Stomach (tissue), 9 donors: ENCODE measurements around the gene COL27A1. TPM values are rescaled to one million over a fixed set of nuclear protein-coding genes. Genes with fewer than 3 reads are reported as not detected.

Experiments
- DNase-seq, 2 donors: peaks; one replicate each; pipeline versions ENCODE4 v3.0.0 to v3.0.0-alpha.2; 2013 to 2019
- H3K27ac ChIP-seq, 5 donors: fragments of 200-600 bp in 4 of 5; sonication (generic) in 4 of 5; one replicate each; pipeline ENCODE4 v1.5.1; 2013 to 2019; ENCODE audit warnings: mild to moderate bottlenecking in 1 of 5, moderate library complexity in 1 of 5
- H3K27me3 ChIP-seq, 3 donors: fragments of 200-600 bp; sonication (generic); one replicate each; pipeline ENCODE4 v1.5.1; 2017 to 2019; ENCODE audit warnings: mixed run types in 1 of 3
- H3K36me3 ChIP-seq, 4 donors: fragments of 200-600 bp; sonication (generic); 1 replicate in 3 of 4; 2 replicates in 1 of 4; pipeline ENCODE4 v1.5.1; 2016 to 2019
- H3K4me1 ChIP-seq, 4 donors: fragments of 200-600 bp; sonication (generic); one replicate each; pipeline ENCODE4 v1.5.1; 2016 to 2019
- H3K4me3 ChIP-seq, 4 donors: fragments of 200-600 bp; sonication (generic) in 3 of 4; one replicate each; pipeline ENCODE4 v1.5.1; 2016 to 2019; ENCODE audit warnings: mild to moderate bottlenecking in 1 of 4
- H3K9me3 ChIP-seq, 4 donors: fragments of 200-600 bp; sonication (generic); one replicate each; pipeline ENCODE4 v1.5.1; 2016 to 2019
- CTCF ChIP-seq, 7 experiments: fragments of 450-650 bp in 4 of 7; fragments of 200-600 bp in 3 of 7; sonication (generic) in 3 of 7; IDR thresholded peaks; one replicate each; pipeline ENCODE4 v1.5.1; 2016 to 2019; ENCODE audit warnings: antibody characterized with exemption in 7 of 7, control low read depth in 2 of 7, mild to moderate bottlenecking in 1 of 7
- EP300 ChIP-seq: sonication (generic); formaldehyde crosslinking; IDR thresholded peaks from one replicate; pipeline ENCODE4 v1.6.1; 2017; ENCODE audit warnings: antibody characterized with exemption
- POLR2A ChIP-seq, 4 donors: fragments of 450-650 bp; IDR thresholded peaks; one replicate each; pipeline ENCODE4 v1.6.1; 2016; ENCODE audit warnings: antibody characterized with exemption in 4 of 4, control low read depth in 2 of 4, mild to moderate bottlenecking in 1 of 4, moderate library complexity in 1 of 4
- POLR2AphosphoS5 ChIP-seq, 3 donors: sonication (generic); formaldehyde crosslinking; IDR thresholded peaks; one replicate each; pipeline ENCODE4 v1.6.1; 2016; ENCODE audit warnings: antibody characterized with exemption in 3 of 3
- WGBS, 5 donors: extraction: QIAGEN DNeasy Blood & Tissue Kit in 3 of 5; methylation state at CpG; one replicate each; pipeline versions ENCODE4 v1.1.5 to v1.1.7; 2013 to 2018; 5-methylcytosine and 5-hydroxymethylcytosine counted together
- intact Hi-C: fragments of 100-400 bp; cut with DNase I; formaldehyde crosslinking; loops from one replicate; pipeline ENCODE4 v1.15.1; 2023; ENCODE audit warnings: low total_unique reads
- polyA plus RNA-seq, 3 donors: library from polyadenylated mRNA; stranded (reverse); fragments of 200-250 nt; gene quantifications; one replicate each; pipeline ENCODE4 v1.2.3, GENCODE V29; 2013
- total RNA-seq, 5 donors: library from RNA; depleted of rRNA; stranded (reverse); fragments of >200 nt; gene quantifications; one replicate each; pipeline versions ENCODE4 v1.1.0 to v1.2.3, GENCODE V29; 2014 to 2016
- donor health status: healthy with polysubstance abuse.
- donor health status: Bipolar disorder and iron deficiency.
- donor health status: healthy.

COL27A1 gene
- total and polyA plus RNA-seq, 8 donors: 2.9 to 26.3 (median 8.2) TPM

GRCh38 chr9:114109124-114109523, 46.2 kb upstream of the COL27A1 start:
- intact Hi-C loops: no loop called here
- Histone ChIP-seq H3K4me3 (no peak overlapping the region), H3K27me3 (peaks cover 0 to 12% (median 0%) of the 10 kb centered on the region in 3 donors), H3K27ac (no peak overlapping the region), H3K36me3 (no peaks in the 10 kb centered on the region), H3K4me1 (peaks cover 0 to 19% (median 11%) of the 10 kb centered on the region in 4 donors), H3K9me3 (no peaks in the 10 kb centered on the region)
- no peak for DNase-seq
- WGBS, 5 donors: 83 to 94% (median 91%) methylated on average over 6 of the region's 6 CpGs
- TF ChIP-seq POLR2A (IDR thresholded peaks at IDR 0.05): no peak
- TF ChIP-seq POLR2AphosphoS5 (IDR thresholded peaks at IDR 0.05): no peak
- no peak for TF ChIP-seq EP300
- TF ChIP-seq CTCF (IDR thresholded peaks at IDR 0.05): no peak

- intact Hi-C loops: no loop called here
- Histone ChIP-seq H3K27me3 (peaks cover 0 to 12% (median 0%) of the 10 kb centered on the region in 3 donors), H3K9me3 (no peaks in the 10 kb centered on the region), H3K27ac (no peak overlapping the region), H3K36me3 (no peaks in the 10 kb centered on the region), H3K4me1 (peaks cover 0 to 19% (median 11%) of the 10 kb centered on the region in 4 donors), H3K4me3 (no peak overlapping the region)
- no peak for TF ChIP-seq CTCF (IDR thresholded peaks at IDR 0.05)
- TF ChIP-seq POLR2A (IDR thresholded peaks at IDR 0.05): no peak
- TF ChIP-seq EP300: no peak
- TF ChIP-seq POLR2AphosphoS5 (IDR thresholded peaks at IDR 0.05): no peak
- 85 to 97% (median 95%) methylated on average over 2 of the region's 2 CpGs for WGBS, 5 donors
- DNase-seq: no peak
Observed at GRCh38 chr9:114110180-114110579, 45.2 kb upstream of the COL27A1 start.

- intact Hi-C loops: no loop called here
- Histone ChIP-seq H3K4me3 (no peak overlapping the region), H3K27ac (no peak overlapping the region), H3K9me3 (no peaks in the 10 kb centered on the region), H3K27me3 (peaks cover 0 to 26% (median 0%) of the 10 kb centered on the region in 3 donors), H3K36me3 (no peaks in the 10 kb centered on the region), H3K4me1 (peaks cover 8 to 26% (median 15%) of the 10 kb centered on the region in 4 donors)
- no peak for DNase-seq
- 67 to 94% (median 75%) methylated on average over 1 of the region's 1 CpG for WGBS, 5 donors
- TF ChIP-seq POLR2A (IDR thresholded peaks at IDR 0.05) (no peak), CTCF (IDR thresholded peaks at IDR 0.05) (no peak), EP300 (no peak)
Observed at GRCh38 chr9:114112325-114112724, 43.0 kb upstream of the COL27A1 start.

- intact Hi-C loops: no loop called here
- Histone ChIP-seq H3K9me3 (no peaks in the 10 kb centered on the region), H3K4me1 (peaks cover 8 to 23% (median 17%) of the 10 kb centered on the region in 4 donors), H3K27ac (peak overlapping the region in 1 of 5 donors; percentile 13), H3K27me3 (peaks cover 0 to 33% (median 0%) of the 10 kb centered on the region in 3 donors), H3K36me3 (no peaks in the 10 kb centered on the region), H3K4me3 (no peak overlapping the region)
- TF ChIP-seq POLR2AphosphoS5 (IDR thresholded peaks at IDR 0.05) (peak in 2 of 3 donors; percentile 44 to 59), EP300 (no peak), CTCF (IDR thresholded peaks at IDR 0.05) (no peak), POLR2A (IDR thresholded peaks at IDR 0.05) (no peak)
- WGBS, 5 donors: 18 to 29% (median 19%) methylated on average over 8 to 10 of the region's 10 CpGs
- peak; percentile 73 to 82 for DNase-seq
Observed at GRCh38 chr9:114112778-114113584, 42.4 kb upstream of the COL27A1 start.
